Frontal cortex (tissue), 4 donors: ENCODE measurements around the gene VSIG10L2. TPM values are rescaled to one million over a fixed set of nuclear protein-coding genes. Genes with fewer than 3 reads are reported as not detected.
"Not testable (repeated sequence)": the region's sequence is repeated elsewhere in the genome, so short reads cannot be mapped to it uniquely, and the experiment has no call there.

Experiments used
- DNase-seq, 2 donors: peaks; one replicate each; pipeline ENCODE4 v3.0.0; 2012; ENCODE audit warnings: low spot score in 2 of 2
- FAIRE-seq: peaks from 2 replicates; lab custom pipeline; 2012; peaks lifted over from hg19 to GRCh38; lab: Jason Lieb, UNC
- total RNA-seq: library from RNA; depleted of rRNA; stranded (reverse); fragments of >200 nt; gene quantifications from one replicate; pipeline ENCODE4 v1.2.3, GENCODE V29; 2014
- donor health status: control.
- donor health status: control.
- donor health status: control.

VSIG10L2 gene
- total RNA-seq, result not detected

GRCh38 chr11:125945797-125946520 lies at the start of gene VSIG10L2:
Gene VSIG10L2 (plus strand): TSS chr11:125946044. CDS start chr11:125946056, 12 bp downstream.
- no peak for FAIRE-seq
- no peak for DNase-seq

DNA sequence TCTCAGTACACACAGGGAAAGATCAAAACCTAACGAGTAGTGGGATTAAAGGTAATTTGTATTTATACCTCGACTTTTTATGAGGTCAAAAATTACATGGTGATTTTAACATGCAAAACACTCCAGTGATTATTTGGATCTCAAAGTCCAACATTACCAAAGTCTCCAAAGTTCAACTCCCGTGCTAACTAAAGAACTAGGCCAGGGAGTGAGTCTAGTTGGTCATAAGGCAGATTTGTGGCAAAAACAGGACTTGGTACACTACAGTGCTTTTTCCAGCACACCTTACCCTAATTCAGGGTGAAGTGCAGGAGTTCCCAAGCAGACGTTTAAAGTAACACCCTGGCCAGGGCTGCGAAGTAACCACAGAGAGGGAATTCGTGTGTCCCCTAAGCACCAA lies 44.0 kb upstream of the VSIG10L2 start:
- DNase-seq (no peak), FAIRE-seq (no peak)

DNA sequence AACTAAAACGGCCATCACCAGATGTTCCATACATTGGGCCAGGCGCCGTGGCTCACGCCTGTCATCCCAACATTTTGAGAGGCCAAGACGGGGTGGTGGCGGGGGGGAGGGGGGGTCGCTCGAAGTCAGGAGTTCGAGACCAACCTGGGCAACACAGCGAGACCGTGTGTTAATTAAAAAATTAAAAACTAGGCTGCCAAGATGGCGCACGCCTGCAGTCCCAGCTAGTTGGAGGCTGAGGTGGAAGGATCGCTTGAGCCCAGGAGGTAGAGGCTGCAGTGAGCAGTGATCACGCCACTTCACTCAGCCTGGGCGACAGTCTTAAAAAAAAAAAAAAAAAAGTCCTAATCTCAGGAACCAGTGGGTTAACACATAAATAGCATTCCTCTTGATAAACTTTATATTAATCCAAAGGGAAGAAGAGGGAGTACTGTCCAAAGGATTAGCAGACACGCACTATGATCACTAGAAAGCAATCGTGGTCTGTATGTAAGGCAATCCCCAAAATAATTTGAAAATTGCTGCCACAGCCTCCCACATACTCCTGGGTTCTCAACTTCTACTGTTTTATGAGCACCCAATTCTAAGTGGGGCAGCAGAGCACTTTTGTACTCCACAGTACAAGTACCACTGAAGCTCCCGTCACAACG lies 43.4 kb upstream of the VSIG10L2 start:
- FAIRE-seq (no peak), DNase-seq (no peak)

- no peak for FAIRE-seq
- peak; percentile 79 to 84 for DNase-seq
Measured at GRCh38 chr11:125902927-125903710, 42.7 kb upstream of the VSIG10L2 start, which contains the start of gene PUS3. Gene PUS3 (minus strand): TSS chr11:125903206. CDS start chr11:125896284, 6,922 bp downstream.

DNA sequence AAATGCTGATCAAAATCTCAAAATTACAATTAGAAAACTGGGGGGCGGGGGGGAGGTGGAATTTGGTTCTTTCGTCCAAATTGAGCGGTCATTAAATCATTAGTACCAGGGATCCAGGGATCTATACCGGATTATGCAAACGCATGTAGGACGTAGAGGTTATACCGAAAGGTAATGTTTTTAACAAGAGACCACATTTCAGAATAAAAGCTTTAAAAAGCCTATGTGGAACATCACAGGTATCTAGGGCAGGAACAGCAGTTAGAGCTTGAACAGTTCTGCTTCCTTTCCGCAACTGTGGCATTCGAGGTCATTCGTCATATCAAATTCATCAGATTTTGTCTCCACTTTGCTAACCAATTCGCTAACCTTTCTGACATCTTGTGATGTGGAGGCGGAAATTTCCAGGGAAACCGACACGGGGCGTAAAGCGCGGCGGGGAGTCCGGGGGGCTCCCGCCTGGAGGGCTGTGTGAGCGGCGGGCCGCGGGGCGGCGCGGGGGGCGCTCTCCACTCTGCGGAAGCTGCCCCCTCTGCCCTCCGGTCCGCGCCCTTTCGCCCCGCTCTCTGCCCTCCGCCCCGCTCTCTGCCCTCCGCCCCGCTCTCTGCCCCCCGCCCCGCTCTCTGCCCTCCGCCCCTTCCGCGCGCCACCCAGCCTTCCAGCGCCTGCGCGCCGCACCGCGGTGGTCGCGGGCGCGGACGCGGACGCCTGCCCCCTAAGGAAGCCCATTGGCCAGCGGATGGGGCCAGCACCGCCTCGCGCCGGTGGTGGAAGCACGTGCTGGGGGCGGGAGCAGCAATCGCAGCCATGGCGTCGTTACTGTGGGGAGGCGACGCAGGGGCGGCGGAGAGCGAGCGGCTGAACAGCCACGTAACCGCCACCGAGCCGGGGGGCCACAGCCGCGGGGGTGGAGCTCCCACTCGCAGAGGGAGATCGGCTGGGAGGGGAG lies 41.9 kb upstream of the VSIG10L2 start, which contains the start of gene DDX25:
DDX25 (plus strand) TSS at position 798 of the 949 bp plus-strand sequence; CDS start at position 808, 10 bp downstream.
- DNase-seq (peak; percentile 61 to 62), FAIRE-seq (no peak)

- no peak for DNase-seq
- FAIRE-seq, result no peak
Measured at GRCh38 chr11:125904678-125905077, 41.2 kb upstream of the VSIG10L2 start.

GRCh38 chr11:125910226-125910849 lies 35.5 kb upstream of the VSIG10L2 start:
- FAIRE-seq, result no peak
- DNase-seq, result no peak

DNA sequence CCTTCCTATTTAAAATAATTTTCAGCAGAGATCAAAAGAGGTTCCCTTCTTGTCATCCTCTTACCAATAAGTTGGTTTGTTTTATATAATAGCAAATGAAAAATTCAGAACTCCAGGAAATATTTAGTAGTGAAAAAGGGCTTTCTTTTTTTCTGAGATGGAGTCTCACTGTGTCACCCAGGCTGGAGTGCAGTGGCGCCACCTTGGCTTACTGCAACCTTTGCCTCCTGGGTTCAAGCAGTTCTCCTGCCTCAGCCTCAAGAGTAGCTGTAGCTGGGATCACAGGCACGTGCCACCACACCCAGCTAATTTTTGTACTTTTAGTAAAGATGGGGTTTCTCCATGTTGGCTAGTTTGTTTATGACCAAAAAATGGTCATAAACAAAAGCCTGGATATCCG lies 31.2 kb upstream of the VSIG10L2 start:
- not testable (repeated sequence) for DNase-seq, FAIRE-seq

DNA sequence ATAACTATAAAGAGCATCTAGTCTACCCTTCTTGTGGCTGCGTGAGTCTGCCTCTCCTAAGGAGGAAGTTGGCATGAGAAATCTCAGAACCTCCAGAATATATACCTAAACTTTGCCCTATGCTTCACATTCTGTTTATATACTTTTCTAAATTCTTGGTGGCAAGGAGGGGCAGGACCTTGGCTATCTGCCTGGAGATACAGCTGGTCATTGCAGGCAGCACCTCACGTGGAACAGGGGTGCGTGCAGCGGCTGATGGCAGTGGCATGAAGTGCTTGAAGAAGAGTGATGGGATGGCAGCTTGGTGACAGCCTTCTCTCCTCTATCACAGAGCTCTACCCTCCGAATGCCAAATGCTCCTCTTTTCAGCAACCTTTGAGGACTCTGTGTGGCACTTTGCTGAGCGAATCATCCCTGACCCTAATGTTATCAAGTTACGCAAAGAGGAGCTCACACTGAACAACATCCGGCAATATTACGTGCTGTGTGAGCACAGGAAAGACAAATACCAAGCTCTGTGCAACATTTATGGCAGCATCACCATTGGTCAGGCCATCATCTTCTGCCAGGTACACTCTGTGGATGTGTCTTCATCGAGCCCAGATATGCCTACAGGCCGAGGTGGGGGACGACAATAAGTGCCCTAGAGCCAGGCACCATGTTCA lies 29.0 kb upstream of the VSIG10L2 start:
- DNase-seq, result no peak
- no peak for FAIRE-seq

- no peak for FAIRE-seq
- no peak for DNase-seq
Measured at GRCh38 chr11:125918140-125918840, 27.6 kb upstream of the VSIG10L2 start.

DNA sequence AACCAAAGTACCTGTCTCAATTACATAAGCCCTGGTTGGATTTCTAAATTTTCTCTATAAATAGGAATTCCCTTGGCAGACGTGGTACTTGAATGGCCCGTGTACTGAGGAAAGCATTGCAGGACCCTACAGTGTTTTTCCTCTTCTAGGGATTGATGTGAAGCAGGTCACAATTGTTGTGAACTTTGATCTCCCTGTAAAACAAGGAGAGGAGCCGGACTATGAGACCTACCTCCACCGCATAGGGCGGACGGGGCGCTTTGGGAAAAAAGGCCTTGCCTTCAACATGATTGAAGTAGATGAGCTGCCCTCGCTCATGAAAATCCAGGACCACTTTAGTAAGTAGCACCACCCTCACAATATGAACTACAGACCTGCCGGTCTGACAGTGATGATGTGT lies 24.8 kb upstream of the VSIG10L2 start:
- DNase-seq, result no peak
- FAIRE-seq, result no peak

DNA sequence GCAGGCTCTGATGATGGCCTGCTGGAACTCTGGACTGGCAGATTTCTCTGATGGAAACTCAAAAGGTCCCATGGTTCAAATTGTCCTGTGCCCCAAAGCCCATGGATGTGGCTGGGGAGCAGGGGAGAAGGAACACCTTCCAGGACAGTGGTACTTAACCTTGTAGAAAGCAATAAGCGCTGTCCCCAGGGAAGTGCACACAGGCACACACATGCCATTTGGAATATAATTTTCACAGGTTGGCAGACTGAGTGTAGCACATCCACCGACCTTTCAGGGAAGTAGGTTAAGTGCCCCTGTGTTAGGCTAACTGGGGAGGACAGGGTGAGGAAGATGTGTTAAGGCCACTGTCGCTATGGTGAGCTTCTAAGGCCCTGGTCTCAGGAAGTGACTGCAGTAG lies 23.7 kb upstream of the VSIG10L2 start:
- no peak for DNase-seq
- FAIRE-seq, result no peak

DNA sequence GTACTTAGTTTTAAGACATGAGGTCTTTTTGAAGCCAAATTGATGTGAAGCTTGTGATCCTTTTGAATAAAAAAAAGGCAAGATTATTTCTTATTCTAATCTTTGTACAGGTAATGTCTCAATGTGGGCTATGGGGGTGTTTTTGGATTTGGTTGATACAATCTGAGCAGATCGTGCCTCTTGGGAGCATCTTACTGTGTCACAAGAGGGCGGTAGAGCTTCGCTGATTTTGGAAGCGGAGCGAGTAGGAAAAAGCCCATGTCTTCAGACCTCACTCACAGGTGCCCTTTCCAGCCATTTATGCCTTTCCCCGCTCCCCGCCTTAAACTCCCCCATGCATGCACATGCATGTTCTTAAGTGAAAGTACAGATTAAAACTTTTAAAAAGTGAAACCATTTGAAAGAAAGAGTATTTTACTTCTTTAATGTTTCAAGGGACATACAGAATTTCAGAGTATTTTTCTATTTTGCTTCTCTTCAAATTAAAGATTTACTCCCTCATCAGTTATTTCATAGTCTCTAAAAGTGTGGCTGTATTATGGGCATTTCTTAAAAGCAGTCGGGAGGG lies 22.7 kb upstream of the VSIG10L2 start:
- DNase-seq (peak; percentile 37 to 70), FAIRE-seq (no peak)

GRCh38 chr11:125923633-125924032 lies 22.2 kb upstream of the VSIG10L2 start:
- DNase-seq (no peak), FAIRE-seq (no peak)

DNA sequence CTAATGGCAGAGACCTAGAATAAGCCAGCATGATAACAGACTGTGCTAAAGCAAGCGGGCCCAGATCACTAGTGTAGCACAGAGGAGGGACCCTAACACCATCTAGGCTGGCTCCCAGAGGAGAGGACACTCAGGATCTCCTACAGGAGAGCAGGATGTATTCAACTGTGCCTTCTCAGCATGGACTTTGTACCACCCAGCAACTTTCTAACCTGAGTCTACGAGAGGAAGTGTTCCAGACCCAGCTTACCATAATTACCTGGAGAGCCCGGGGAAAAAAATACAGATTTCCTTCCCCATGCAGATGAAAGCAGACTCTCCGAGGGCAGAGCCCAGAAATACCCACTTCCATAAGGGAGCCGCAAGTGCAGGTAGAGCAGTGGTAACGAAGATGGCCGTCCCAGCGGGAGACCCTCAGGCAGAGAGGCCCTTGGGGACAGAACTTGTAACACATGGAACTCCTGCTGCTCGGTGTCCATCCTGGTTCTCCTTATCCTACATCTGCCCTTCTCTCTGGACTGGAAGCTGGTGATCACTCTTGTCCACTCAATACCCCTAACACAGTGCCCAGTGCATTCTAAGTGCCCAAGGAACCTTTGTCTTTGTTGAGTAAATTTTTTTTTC lies 21.3 kb upstream of the VSIG10L2 start:
- FAIRE-seq, result no peak
- DNase-seq, result no peak

GRCh38 chr11:125925247-125925740 lies 20.6 kb upstream of the VSIG10L2 start:
- FAIRE-seq, result no peak
- no peak for DNase-seq

DNA sequence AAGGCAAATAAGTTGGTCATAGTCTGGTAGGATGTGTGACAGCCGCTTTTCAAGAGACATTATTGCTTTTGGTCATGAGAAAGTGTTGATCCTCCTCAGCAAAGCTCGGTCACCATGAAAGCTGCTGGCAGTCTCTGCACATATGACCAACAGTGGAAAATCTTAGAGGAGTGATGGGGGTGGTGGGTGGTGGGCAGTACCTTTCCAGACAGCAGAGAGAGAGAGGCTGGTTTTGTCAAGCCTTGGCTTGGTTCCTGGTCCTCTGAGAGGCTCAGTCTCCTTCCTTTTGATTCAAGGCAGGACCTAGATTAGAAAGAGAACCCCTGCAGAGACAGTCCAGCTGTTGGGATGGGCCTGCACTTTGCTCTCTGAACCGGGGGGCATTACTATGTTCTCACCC lies 20.0 kb upstream of the VSIG10L2 start:
- DNase-seq (no peak), FAIRE-seq (no peak)
